Astrocyte of the spinal cord (primary cell): ENCODE data around the gene CHID1.
A peak's percentile ranks its signal among the peaks of the same experiment; 100 is the strongest.

Experiments
- DNase-seq: peaks from one replicate; pipeline ENCODE4 v3.0.0; 2011; ENCODE audit warnings: low read depth, low spot score
- H3K4me3 ChIP-seq: 2 replicates; pipeline ENCODE4 v1.5.1; 2011; ENCODE audit warnings: low read depth, mild to moderate bottlenecking, low read length, moderate library complexity
- CTCF ChIP-seq: IDR thresholded peaks from 2 replicates; pipeline ENCODE4 v1.5.1; 2012; ENCODE audit warnings: low read depth, mild to moderate bottlenecking, low read length, inconsistent platforms
- in situ Hi-C: cut with HindIII; loops from 2 replicates; pipeline ENCODE4 v1.10.0; 2017; ENCODE audit warnings: low sequenced_read_pairs

The CHID1 gene

GRCh38 chr11:823441-824291, 86.9 kb downstream of the CHID1 start:
- no peak for DNase-seq
- TF ChIP-seq CTCF: no peak
- in situ Hi-C loops: no loop called here
- no peak overlapping the region for H3K4me3 ChIP-seq

- in situ Hi-C loops: no loop called here
These were observed 88.9 kb downstream of the CHID1 start for GRCh38 chr11:821512-822371.

GRCh38 chr11:820655-821511, 89.7 kb downstream of the CHID1 start:
- DNase-seq: no peak
- TF ChIP-seq CTCF: no peak
- H3K4me3 ChIP-seq: peak overlapping the region; percentile 62
- in situ Hi-C loops: no loop called here

More at GRCh38 chr11:821512-822371, 88.9 kb downstream of the CHID1 start:
- H3K4me3 ChIP-seq: no peak overlapping the region
- TF ChIP-seq CTCF: no peak
- no peak for DNase-seq

GRCh38 chr11:819943-820649, 90.5 kb downstream of the CHID1 start:
- TF ChIP-seq CTCF: no peak
- peak overlapping the region; percentile 62 for H3K4me3 ChIP-seq
- in situ Hi-C loops: no loop called here
- peak; percentile 62 for DNase-seq

- in situ Hi-C loops: no loop called here
- TF ChIP-seq CTCF: no peak
- peak overlapping the region; percentile 62 for H3K4me3 ChIP-seq
- DNase-seq: peak; percentile 83
These were observed 91.3 kb downstream of the CHID1 start for GRCh38 chr11:819129-819931.
